Activated CD8-positive, alpha-beta T cell treated with anti-CD3 and anti-CD28 coated beads for 36 hours (primary cell): ENCODE data around the gene ADAMTS13. TPM values are rescaled to one million over a fixed set of nuclear protein-coding genes. Genes with fewer than 3 reads are reported as not detected.
"Not testable (repeated sequence)": the region's sequence is repeated elsewhere in the genome, so short reads cannot be mapped to it uniquely, and the experiment has no call there.

Experiments used
- ATAC-seq: fragments of 200-7000 bp; cut with Tn5 transposase; one replicate; pipeline ENCODE4 v1.10.0; 2021; ENCODE audit warnings: mild to moderate bottlenecking, moderate library complexity
- CTCF ChIA-PET: fragments of 350-600 bp; sonication (Branson Sonifier 250); formaldehyde crosslinking; loops from one replicate; lab custom pipeline; 2021; ENCODE audit warnings: antibody characterized with exemption; lab: Charles Lee
- POLR2A ChIA-PET: fragments of 350-600 bp; sonication (Branson Sonifier 250); formaldehyde crosslinking; loops from one replicate; lab custom pipeline; 2021; ENCODE audit warnings: antibody characterized with exemption; lab: Charles Lee
- DNase-seq: peaks from one replicate; pipeline ENCODE4 v3.0.0-alpha.2; 2020
- H3K27ac Mint-ChIP-seq: one replicate; pipeline ENCODE4 v1.8.0; 2021; ENCODE audit warnings: mild to moderate bottlenecking, mixed read lengths
- H3K27me3 Mint-ChIP-seq: one replicate; pipeline ENCODE4 v1.8.0; 2021; ENCODE audit warnings: mixed read lengths
- H3K36me3 Mint-ChIP-seq: one replicate; pipeline ENCODE4 v1.8.0; 2021; ENCODE audit warnings: low read depth, mixed read lengths
- H3K4me1 Mint-ChIP-seq: one replicate; pipeline ENCODE4 v1.8.0; 2021; ENCODE audit warnings: low read depth, mixed read lengths
- H3K4me3 Mint-ChIP-seq: one replicate; pipeline ENCODE4 v1.8.0; 2021; ENCODE audit warnings: mild to moderate bottlenecking, moderate library complexity, mixed read lengths
- H3K9me3 Mint-ChIP-seq: one replicate; pipeline ENCODE4 v1.8.0; 2021; ENCODE audit warnings: mixed read lengths
- CTCF ChIP-seq: fragments of 200-600 bp; IDR thresholded peaks from one replicate; pipeline ENCODE4 v1.8.0; 2022; ENCODE audit warnings: antibody characterized with exemption, mild to moderate bottlenecking
- intact Hi-C: fragments of 100-400 bp; cut with micrococcal nuclease; formaldehyde crosslinking; loops from one replicate; pipeline ENCODE4 v1.10.0; 2022
- total RNA-seq, 2 experiments: library from RNA; stranded (reverse); gene quantifications; one replicate each; pipeline ENCODE4 v1.2.3, GENCODE V29; 2021

The ADAMTS13 gene
- total RNA-seq, 2 experiments from 2014 or later: 2.5 to 2.9 TPM

DNA sequence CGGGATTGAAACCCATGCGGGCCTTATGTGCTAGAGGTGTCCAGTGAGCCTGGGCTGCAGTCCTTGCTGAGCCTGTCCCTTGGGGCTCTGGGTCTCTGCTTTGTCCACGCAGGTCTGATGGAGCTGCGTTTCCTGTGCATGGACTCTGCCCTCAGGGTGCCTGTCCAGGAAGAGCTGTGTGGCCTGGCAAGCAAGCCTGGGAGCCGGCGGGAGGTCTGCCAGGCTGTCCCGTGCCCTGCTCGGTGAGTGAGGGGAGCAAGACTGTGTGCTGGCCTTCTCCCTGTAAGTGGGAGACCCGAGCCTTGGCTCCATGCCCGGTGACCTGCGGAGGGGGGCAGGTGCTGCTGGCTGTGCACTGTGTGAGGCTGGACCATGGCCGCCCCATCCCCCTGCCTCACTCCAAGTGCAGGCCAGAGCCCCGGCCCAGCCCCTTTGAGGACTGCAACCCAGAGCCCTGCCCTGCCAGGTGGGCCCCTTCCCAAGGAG is 26.4 kb downstream of the ADAMTS13 start:
- ATAC-seq (no peak), DNase-seq (no peak)
- Mint-ChIP-seq H3K9me3 (no peaks in the 10 kb centered on the region), H3K27me3 (no peaks in the 10 kb centered on the region), H3K36me3 (no peaks in the 10 kb centered on the region), H3K4me1 (no peaks in the 10 kb centered on the region), H3K27ac (no peak overlapping the region), H3K4me3 (no peak overlapping the region)
- no peak for TF ChIP-seq CTCF
- intact Hi-C loops: no loop called here
- POLR2A ChIA-PET: no interaction called here
- CTCF ChIA-PET: no interaction called here

DNA sequence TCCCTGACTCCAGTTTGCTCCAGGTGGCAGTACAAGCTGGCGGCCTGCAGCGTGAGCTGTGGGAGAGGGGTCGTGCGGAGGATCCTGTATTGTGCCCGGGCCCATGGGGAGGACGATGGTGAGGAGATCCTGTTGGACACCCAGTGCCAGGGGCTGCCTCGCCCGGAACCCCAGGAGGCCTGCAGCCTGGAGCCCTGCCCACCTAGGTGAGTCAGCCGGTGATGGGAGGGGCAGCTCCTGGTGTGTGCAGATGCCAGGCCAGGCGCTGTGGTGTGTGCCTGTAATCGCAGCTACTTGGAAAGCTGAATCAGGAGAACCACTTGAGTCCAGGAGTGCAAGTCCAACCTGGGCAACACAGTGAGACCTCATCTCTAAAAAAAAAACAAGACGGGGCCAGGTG is 27.6 kb downstream of the ADAMTS13 start:
- Mint-ChIP-seq H3K36me3 (no peaks in the 10 kb centered on the region), H3K9me3 (no peaks in the 10 kb centered on the region), H3K4me3 (no peak overlapping the region), H3K27ac (no peak overlapping the region), H3K4me1 (no peaks in the 10 kb centered on the region), H3K27me3 (no peaks in the 10 kb centered on the region)
- no peak for TF ChIP-seq CTCF
- DNase-seq (no peak), ATAC-seq (no peak)
- ChIA-PET CTCF (no interaction called here), POLR2A (no interaction called here)
- intact Hi-C loops: no loop called here

GRCh38 chr9:133451865-133452264 is 29.7 kb downstream of the ADAMTS13 start:
- H3K36me3 Mint-ChIP-seq, CTCF ChIA-PET, POLR2A ChIA-PET, H3K4me3 Mint-ChIP-seq, H3K4me1 Mint-ChIP-seq, DNase-seq, intact Hi-C loops, H3K27me3 Mint-ChIP-seq, ATAC-seq, H3K9me3 Mint-ChIP-seq, H3K27ac Mint-ChIP-seq: not testable (repeated sequence)

- Mint-ChIP-seq H3K4me1 (no peaks in the 10 kb centered on the region), H3K4me3 (no peak overlapping the region), H3K36me3 (no peaks in the 10 kb centered on the region), H3K27ac (no peak overlapping the region), H3K9me3 (no peaks in the 10 kb centered on the region), H3K27me3 (no peaks in the 10 kb centered on the region)
- no peak for DNase-seq
- CTCF ChIA-PET: no interaction called here
- intact Hi-C loops: no loop called here
- TF ChIP-seq CTCF: no peak
- POLR2A ChIA-PET: no interaction called here
- no peak for ATAC-seq
Observed at GRCh38 chr9:133452562-133452961, 30.4 kb downstream of the ADAMTS13 start.

DNA sequence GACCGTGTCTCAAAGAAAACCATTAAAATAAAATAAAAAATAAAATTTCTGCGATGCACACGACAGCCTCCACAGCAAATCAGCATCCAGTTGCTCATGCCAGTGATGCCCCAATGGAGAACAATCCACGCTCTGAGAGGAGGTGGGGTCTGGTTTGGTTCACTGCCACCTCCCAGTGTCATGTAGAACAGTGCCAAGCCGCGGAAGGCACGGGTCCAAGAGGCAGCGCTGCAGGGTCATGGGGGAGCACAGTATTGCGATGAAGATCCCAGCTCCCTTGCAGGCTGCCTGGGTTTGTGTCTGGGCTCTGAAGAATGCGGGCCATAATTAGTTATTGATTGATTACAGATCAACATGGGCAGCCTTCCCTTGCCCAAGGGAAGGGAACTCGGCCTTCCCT is 31.5 kb downstream of the ADAMTS13 start:
- H3K9me3 Mint-ChIP-seq: no peaks in the 10 kb centered on the region
- no peaks in the 10 kb centered on the region for H3K27me3 Mint-ChIP-seq
- no peak overlapping the region for H3K4me3 Mint-ChIP-seq
- ATAC-seq (no peak), DNase-seq (no peak)
- H3K36me3 Mint-ChIP-seq: no peaks in the 10 kb centered on the region
- intact Hi-C loops: no loop called here
- CTCF ChIA-PET: no interaction called here
- POLR2A ChIA-PET: no interaction called here
- no peaks in the 10 kb centered on the region for H3K4me1 Mint-ChIP-seq
- TF ChIP-seq CTCF: no peak
- no peak overlapping the region for H3K27ac Mint-ChIP-seq

DNA sequence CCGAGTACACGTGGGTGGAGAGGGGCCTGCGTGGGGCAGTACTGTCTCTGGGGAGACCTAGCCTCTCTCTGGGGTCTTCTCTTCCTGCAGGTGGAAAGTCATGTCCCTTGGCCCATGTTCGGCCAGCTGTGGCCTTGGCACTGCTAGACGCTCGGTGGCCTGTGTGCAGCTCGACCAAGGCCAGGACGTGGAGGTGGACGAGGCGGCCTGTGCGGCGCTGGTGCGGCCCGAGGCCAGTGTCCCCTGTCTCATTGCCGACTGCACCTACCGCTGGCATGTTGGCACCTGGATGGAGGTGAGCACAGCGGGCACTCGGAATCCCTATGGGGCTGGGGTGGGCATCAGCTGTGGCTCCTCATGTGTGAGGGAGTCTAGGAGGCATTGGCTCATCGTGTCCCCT is 32.2 kb downstream of the ADAMTS13 start:
- Mint-ChIP-seq H3K4me1 (peaks cover 3% of the 10 kb centered on the region), H3K4me3 (no peak overlapping the region), H3K27ac (no peak overlapping the region), H3K36me3 (no peaks in the 10 kb centered on the region), H3K27me3 (no peaks in the 10 kb centered on the region), H3K9me3 (no peaks in the 10 kb centered on the region)
- ATAC-seq: no peak
- CTCF ChIA-PET: interaction anchor here (1.0 kb wide), 1 partner anchor 45 kb away, joined by 3 read pairs; no protein-coding TSS in a partner anchor
- no peak for TF ChIP-seq CTCF
- POLR2A ChIA-PET: interaction anchor here (0.9 kb wide), 1 partner anchor 25 kb away, joined by 3 read pairs; no protein-coding TSS in a partner anchor
- no peak for DNase-seq
- intact Hi-C loops: no loop called here
